CD8-positive, alpha-beta memory T cell (primary cell): Measurements from ENCODE around the gene CD300LD. TPM values are rescaled to one million over a fixed set of nuclear protein-coding genes. Genes with fewer than 3 reads are reported as not detected.
A peak's percentile ranks its signal among the peaks of the same experiment; 100 is the strongest.
"Not testable (repeated sequence)": the region's sequence is repeated elsewhere in the genome, so short reads cannot be mapped to it uniquely, and the experiment has no call there.

Source experiments
- CTCF ChIA-PET: fragments of 350-600 bp; sonication (Branson Sonifier 250); formaldehyde crosslinking; loops from one replicate; lab custom pipeline; 2021; ENCODE audit warnings: antibody characterized with exemption; lab: Charles Lee
- POLR2A ChIA-PET: fragments of 350-600 bp; sonication (Branson Sonifier 250); formaldehyde crosslinking; loops from one replicate; lab custom pipeline; 2021; ENCODE audit warnings: antibody characterized with exemption; lab: Charles Lee
- DNase-seq, 5 donors: peaks; one replicate each; pipeline versions ENCODE4 v3.0.0 to v3.0.0-alpha.2; 2020 to 2022; ENCODE audit warnings: mixed read lengths in 1 of 5
- H3K27ac ChIP-seq: one replicate; pipeline ENCODE4 v1.7.0; 2013; ENCODE audit warnings: low read depth, mild to moderate bottlenecking, low read length, moderate library complexity
- H3K27me3 ChIP-seq: 2 replicates; pipeline ENCODE4 v1.7.0; 2013; ENCODE audit warnings: low read length, mild to moderate bottlenecking; ENCODE audit not compliant: insufficient read depth, poor library complexity, severe bottlenecking
- H3K36me3 ChIP-seq: 2 replicates; pipeline ENCODE4 v1.7.0; 2013; ENCODE audit warnings: mild to moderate bottlenecking, low read length, moderate library complexity; ENCODE audit not compliant: insufficient read depth
- H3K4me1 ChIP-seq: 2 replicates; pipeline ENCODE4 v1.7.0; 2013; ENCODE audit warnings: mild to moderate bottlenecking, low read length, moderate library complexity; ENCODE audit not compliant: insufficient read depth
- H3K4me3 ChIP-seq: 2 replicates; pipeline ENCODE4 v1.7.0; 2013; ENCODE audit warnings: mild to moderate bottlenecking, low read length
- H3K9me3 ChIP-seq: 2 replicates; pipeline ENCODE4 v1.7.0; 2013; ENCODE audit warnings: mild to moderate bottlenecking, low read length
- H3K27ac Mint-ChIP-seq, 8 donors: one replicate each; pipeline ENCODE4 v1.8.0; 2020 to 2021; ENCODE audit warnings: mixed read lengths in 8 of 8, mild to moderate bottlenecking in 6 of 8, inconsistent platforms in 3 of 8, moderate library complexity in 3 of 8
- H3K27me3 Mint-ChIP-seq, 2 donors: one replicate each; pipeline ENCODE4 v1.8.0; 2020 to 2021; ENCODE audit warnings: mixed read lengths in 2 of 2, mild to moderate bottlenecking in 1 of 2, moderate library complexity in 1 of 2
- H3K36me3 Mint-ChIP-seq, 3 donors: one replicate each; pipeline ENCODE4 v1.8.0; 2020 to 2021; ENCODE audit warnings: mixed read lengths in 3 of 3, inconsistent platforms in 1 of 3, mild to moderate bottlenecking in 1 of 3
- H3K4me1 Mint-ChIP-seq, 3 donors: one replicate each; pipeline ENCODE4 v1.8.0; 2020 to 2021; ENCODE audit warnings: mixed read lengths in 3 of 3, inconsistent platforms in 1 of 3, mild to moderate bottlenecking in 1 of 3
- H3K4me3 Mint-ChIP-seq, 7 donors: one replicate each; pipeline ENCODE4 v1.8.0; 2020 to 2021; ENCODE audit warnings: mixed read lengths in 7 of 7, mild to moderate bottlenecking in 6 of 7, moderate library complexity in 4 of 7, inconsistent platforms in 2 of 7
- H3K9me3 Mint-ChIP-seq, 5 donors: one replicate each; pipeline ENCODE4 v1.8.0; 2020 to 2022; ENCODE audit warnings: mixed read lengths in 5 of 5, mild to moderate bottlenecking in 3 of 5, moderate library complexity in 2 of 5, inconsistent platforms in 1 of 5
- polyA plus RNA-seq: library from polyadenylated mRNA; unstranded; fragments of 300-500 nt; fragmentation: Illumina TruSeq; gene quantifications from one replicate; pipeline ENCODE4 v1.2.3, GENCODE V29; 2021
- total RNA-seq, 2 experiments: library from RNA; stranded (reverse); gene quantifications; one replicate each; pipeline ENCODE4 v1.2.3, GENCODE V29; 2021

The CD300LD gene
- total and polyA plus RNA-seq, 3 experiments from 2014 or later, result not detected

- Histone ChIP-seq H3K36me3 (no peaks in the 10 kb centered on the region), H3K9me3 (no peaks in the 10 kb centered on the region), H3K4me1 (no peaks in the 10 kb centered on the region), H3K27me3 (peaks cover 14% of the 10 kb centered on the region), H3K4me3 (no peak within 1 kb of the TSS), H3K27ac (no peak within 1 kb of the TSS)
- DNase-seq, result no peak
- POLR2A ChIA-PET, result no interaction called here
- H3K36me3 Mint-ChIP-seq, result peaks cover 0 to 3% (median 0%) of the 10 kb centered on the region in 3 donors
- CTCF ChIA-PET, result interaction anchor here (1.7 kb wide), 1 partner anchor 9 kb away, joined by 3 read pairs; no protein-coding TSS in a partner anchor
- no peaks in the 10 kb centered on the region for H3K4me1 Mint-ChIP-seq
- no peak within 1 kb of the TSS for H3K4me3 Mint-ChIP-seq
- no peaks in the 10 kb centered on the region for H3K9me3 Mint-ChIP-seq
- peaks cover 25 to 52% of the 10 kb centered on the region in 2 donors for H3K27me3 Mint-ChIP-seq
- no peak within 1 kb of the TSS for H3K27ac Mint-ChIP-seq
These were observed 24.7 kb downstream of the CD300LD start, which contains the start of gene CD300H for GRCh38 chr17:74567397-74567796. TSS of gene CD300H (minus strand) at chr17:74567509.

DNA sequence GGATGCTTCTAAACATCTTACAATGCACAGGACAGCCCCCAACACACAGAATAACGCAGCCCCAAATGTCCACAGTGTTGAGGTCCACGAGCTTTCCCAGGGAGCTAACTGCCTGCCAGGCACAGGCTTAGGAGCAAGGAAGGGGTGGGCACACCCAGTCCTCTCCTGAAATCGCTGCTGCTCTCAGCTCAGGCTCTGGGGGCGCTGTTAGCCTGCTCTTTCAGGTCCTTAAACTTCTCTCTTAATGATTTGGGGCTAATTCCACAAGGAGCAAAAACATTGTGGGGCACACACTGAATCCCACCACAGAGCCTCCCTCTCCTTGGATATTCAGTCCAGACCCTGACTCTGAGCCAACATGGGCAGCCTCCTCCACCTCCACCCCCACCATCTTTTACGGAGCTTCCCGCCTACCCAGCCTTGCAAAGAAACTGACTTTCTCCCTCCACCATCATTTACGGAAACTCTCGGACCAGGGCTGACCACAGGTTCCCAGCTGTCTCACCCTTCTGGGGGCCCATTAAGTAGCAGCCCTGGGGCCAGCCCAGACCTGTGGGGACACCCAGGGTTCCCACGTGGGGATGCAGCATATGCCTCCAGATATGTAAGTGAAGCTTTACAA lies 25.8 kb downstream of the CD300LD start:
- Mint-ChIP-seq H3K27ac (no peak overlapping the region), H3K9me3 (no peaks in the 10 kb centered on the region), H3K27me3 (peaks cover 28 to 56% of the 10 kb centered on the region in 2 donors), H3K4me1 (no peaks in the 10 kb centered on the region), H3K4me3 (no peak overlapping the region), H3K36me3 (peaks cover 0 to 3% (median 0%) of the 10 kb centered on the region in 3 donors)
- no peaks in the 10 kb centered on the region for H3K36me3 ChIP-seq
- H3K4me3 ChIP-seq, result no peak overlapping the region
- DNase-seq, result peak in 1 of 5 donors; percentile 8
- POLR2A ChIA-PET, result no interaction called here
- H3K4me1 ChIP-seq, result no peaks in the 10 kb centered on the region
- CTCF ChIA-PET, result interaction anchor here (0.7 to 2.1 kb wide), 4 partner anchors 8 to 23 kb away, joined by 3 to 5 read pairs (median 3); no protein-coding TSS in a partner anchor
- no peaks in the 10 kb centered on the region for H3K9me3 ChIP-seq
- peaks cover 14% of the 10 kb centered on the region for H3K27me3 ChIP-seq
- no peak overlapping the region for H3K27ac ChIP-seq

DNA sequence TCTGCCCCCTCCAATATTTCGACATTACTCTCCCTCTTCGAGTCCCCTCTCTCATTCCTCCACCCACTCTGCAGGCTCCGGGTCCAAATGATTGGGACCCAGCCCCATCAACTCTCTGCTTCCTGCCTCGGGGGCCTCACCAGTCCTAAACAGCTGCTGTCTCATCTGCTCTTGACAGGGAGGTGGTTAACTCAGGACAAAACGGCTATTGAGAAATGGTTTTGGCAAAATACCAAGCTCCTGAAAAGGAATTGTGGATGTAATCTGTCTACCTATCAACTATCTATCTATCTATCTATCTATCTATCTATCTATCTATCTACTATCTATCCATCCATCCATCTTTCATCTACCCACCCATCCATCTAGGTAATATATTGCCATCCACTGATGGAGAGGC lies 27.0 kb downstream of the CD300LD start:
- peaks cover 0 to 3% (median 0%) of the 10 kb centered on the region in 3 donors for H3K36me3 Mint-ChIP-seq
- Histone ChIP-seq H3K4me1 (no peaks in the 10 kb centered on the region), H3K27ac (no peak overlapping the region), H3K4me3 (no peak overlapping the region), H3K27me3 (peaks cover 14% of the 10 kb centered on the region), H3K9me3 (no peaks in the 10 kb centered on the region), H3K36me3 (no peaks in the 10 kb centered on the region)
- CTCF ChIA-PET, result interaction anchor here (2.1 kb wide), 1 partner anchor 24 kb away, joined by 5 read pairs; no protein-coding TSS in a partner anchor
- no peak for DNase-seq
- H3K27me3 Mint-ChIP-seq, result peaks cover 24 to 52% of the 10 kb centered on the region in 2 donors
- no peak overlapping the region for H3K27ac Mint-ChIP-seq
- no peaks in the 10 kb centered on the region for H3K9me3 Mint-ChIP-seq
- POLR2A ChIA-PET, result no interaction called here
- H3K4me1 Mint-ChIP-seq, result no peaks in the 10 kb centered on the region
- no peak overlapping the region for H3K4me3 Mint-ChIP-seq

DNA sequence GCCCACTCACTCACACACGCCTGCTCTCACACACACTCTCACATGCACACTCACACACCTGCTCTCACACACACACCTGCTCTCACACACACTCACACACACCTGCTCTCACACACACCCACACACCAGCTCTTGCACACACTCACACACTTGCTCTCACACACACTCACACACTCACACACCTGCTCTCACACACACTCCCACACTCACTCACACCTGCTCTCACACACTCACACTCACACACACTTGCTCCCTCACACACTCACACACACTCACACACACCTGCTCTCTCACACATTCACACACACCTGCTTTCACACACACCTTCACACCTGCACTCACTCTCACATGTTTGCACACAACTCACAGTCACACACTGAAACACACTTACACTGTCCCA lies 28.7 kb downstream of the CD300LD start:
- H3K27ac ChIP-seq, result no peak overlapping the region
- CTCF ChIA-PET, result no interaction called here

DNA sequence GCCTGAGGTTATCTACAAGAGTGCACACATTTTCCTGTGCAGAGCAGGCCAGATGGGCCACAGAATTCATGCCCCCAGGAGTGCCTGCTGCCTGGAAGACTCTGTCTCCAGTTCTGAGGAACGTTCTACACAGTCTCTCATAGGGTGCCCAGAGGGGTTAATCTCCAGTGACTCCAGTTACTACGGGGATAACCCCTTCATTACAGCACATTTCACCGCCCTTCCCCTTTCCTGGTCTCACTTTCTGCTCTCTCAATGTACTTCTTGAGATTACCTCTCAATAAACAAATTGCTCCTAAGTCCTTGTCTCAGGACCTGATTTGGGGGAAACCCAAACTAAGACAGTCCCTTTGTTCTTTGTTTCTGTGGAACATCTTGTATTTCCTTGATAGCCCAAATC lies 30.5 kb downstream of the CD300LD start:
- ChIA-PET CTCF (interaction anchor here (1.0 kb wide), 1 partner anchor 13 kb away, joined by 3 read pairs; no protein-coding TSS in a partner anchor), POLR2A (no interaction called here)
- Mint-ChIP-seq H3K36me3 (peaks cover 0 to 3% (median 0%) of the 10 kb centered on the region in 3 donors), H3K27me3 (peaks cover 17 to 29% of the 10 kb centered on the region in 2 donors), H3K27ac (no peak overlapping the region), H3K4me1 (peaks cover 5 to 8% (median 6%) of the 10 kb centered on the region in 3 donors), H3K9me3 (no peaks in the 10 kb centered on the region), H3K4me3 (no peak overlapping the region)
- Histone ChIP-seq H3K4me1 (peaks cover 5% of the 10 kb centered on the region), H3K4me3 (no peak overlapping the region), H3K9me3 (no peaks in the 10 kb centered on the region), H3K27ac (no peak overlapping the region), H3K36me3 (no peaks in the 10 kb centered on the region), H3K27me3 (peaks cover 14% of the 10 kb centered on the region)
- no peak for DNase-seq

More for the DNA sequence above, 28.7 kb downstream of the CD300LD start:
- H3K36me3 ChIP-seq, result no peaks in the 10 kb centered on the region
- Mint-ChIP-seq H3K36me3 (peaks cover 0 to 3% (median 0%) of the 10 kb centered on the region in 3 donors), H3K4me1 (peaks cover 5 to 8% (median 6%) of the 10 kb centered on the region in 3 donors), H3K9me3 (no peaks in the 10 kb centered on the region), H3K27ac (no peak overlapping the region), H3K27me3 (peaks cover 22 to 40% of the 10 kb centered on the region in 2 donors), H3K4me3 (no peak overlapping the region)
- POLR2A ChIA-PET, result no interaction called here
- no peak overlapping the region for H3K4me3 ChIP-seq
- DNase-seq, result no peak
- peaks cover 14% of the 10 kb centered on the region for H3K27me3 ChIP-seq
- H3K9me3 ChIP-seq, result no peaks in the 10 kb centered on the region
- H3K4me1 ChIP-seq, result peaks cover 5% of the 10 kb centered on the region

GRCh38 chr17:74558882-74559519 lies 33.1 kb downstream of the CD300LD start:
- peaks cover 0 to 3% (median 0%) of the 10 kb centered on the region in 3 donors for H3K36me3 Mint-ChIP-seq
- Histone ChIP-seq H3K9me3 (no peaks in the 10 kb centered on the region), H3K27me3 (peaks cover 8% of the 10 kb centered on the region), H3K4me1 (peaks cover 5% of the 10 kb centered on the region), H3K27ac (no peak overlapping the region), H3K4me3 (no peak overlapping the region), H3K36me3 (no peaks in the 10 kb centered on the region)
- H3K4me3 Mint-ChIP-seq, result no peak overlapping the region
- H3K9me3 Mint-ChIP-seq, result no peaks in the 10 kb centered on the region
- DNase-seq, result no peak
- H3K27ac Mint-ChIP-seq, result peak overlapping the region in 2 of 8 donors; percentile 51 to 68
- CTCF ChIA-PET, result no interaction called here
- H3K4me1 Mint-ChIP-seq, result peaks cover 5 to 8% (median 6%) of the 10 kb centered on the region in 3 donors
- POLR2A ChIA-PET, result no interaction called here
- H3K27me3 Mint-ChIP-seq, result peaks cover 6 to 17% of the 10 kb centered on the region in 2 donors

- H3K36me3 Mint-ChIP-seq, H3K4me3 ChIP-seq, H3K9me3 Mint-ChIP-seq, H3K27ac ChIP-seq, CTCF ChIA-PET, DNase-seq, H3K4me3 Mint-ChIP-seq, POLR2A ChIA-PET, H3K4me1 ChIP-seq, H3K27me3 ChIP-seq, H3K36me3 ChIP-seq, H3K4me1 Mint-ChIP-seq, H3K9me3 ChIP-seq: not testable (repeated sequence)
- H3K27me3 Mint-ChIP-seq, result peaks cover 6 to 15% of the 10 kb centered on the region in 2 donors
- H3K27ac Mint-ChIP-seq, result peak overlapping the region in 1 of 8 donors; percentile 51
These were observed 33.7 kb downstream of the CD300LD start for GRCh38 chr17:74558402-74558801.

GRCh38 chr17:74555427-74555940 lies 36.6 kb downstream of the CD300LD start:
- Mint-ChIP-seq H3K4me1 (peaks cover 5 to 8% (median 6%) of the 10 kb centered on the region in 3 donors), H3K4me3 (no peak overlapping the region), H3K27ac (no peak overlapping the region), H3K27me3 (peaks cover 0 to 14% of the 10 kb centered on the region in 2 donors), H3K9me3 (no peaks in the 10 kb centered on the region), H3K36me3 (no peaks in the 10 kb centered on the region)
- H3K9me3 ChIP-seq, result no peaks in the 10 kb centered on the region
- no peaks in the 10 kb centered on the region for H3K27me3 ChIP-seq
- H3K36me3 ChIP-seq, result no peaks in the 10 kb centered on the region
- ChIA-PET CTCF (no interaction called here), POLR2A (no interaction called here)
- H3K4me1 ChIP-seq, result peaks cover 5% of the 10 kb centered on the region
- DNase-seq, result no peak
- H3K27ac ChIP-seq, result no peak overlapping the region
- no peak overlapping the region for H3K4me3 ChIP-seq
